ENCODE measurements around the gene ARHGAP26. TPM values are rescaled to one million over a fixed set of nuclear protein-coding genes. Genes with fewer than 3 reads are reported as not detected.
A peak's percentile ranks its signal among the peaks of the same experiment; 100 is the strongest.

Gene ARHGAP26
- total RNA-seq, 1 donor from 2014 or later = 42.1 TPM

DNA sequence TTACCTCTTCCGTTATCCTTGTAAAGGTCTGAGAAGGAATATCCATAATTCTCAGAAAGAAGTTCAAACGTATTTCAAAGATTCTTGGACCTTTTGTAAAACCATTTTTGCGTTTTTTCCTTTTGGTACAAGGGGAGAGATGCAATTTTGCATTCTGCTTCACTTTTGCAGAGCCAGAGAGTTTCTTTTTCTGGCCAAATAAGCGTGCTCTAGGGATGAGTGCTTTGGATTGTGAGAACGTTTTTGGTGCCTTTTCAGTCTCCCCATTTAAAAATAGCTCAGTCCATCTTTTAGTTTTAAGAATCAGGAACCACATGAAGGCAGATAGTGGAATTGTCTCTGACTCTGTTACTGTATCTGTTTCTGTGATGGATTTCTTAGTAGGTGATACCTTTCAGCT is 1.5 kb downstream of the ARHGAP26 start:
- TF ChIP-seq, protein P1, sequence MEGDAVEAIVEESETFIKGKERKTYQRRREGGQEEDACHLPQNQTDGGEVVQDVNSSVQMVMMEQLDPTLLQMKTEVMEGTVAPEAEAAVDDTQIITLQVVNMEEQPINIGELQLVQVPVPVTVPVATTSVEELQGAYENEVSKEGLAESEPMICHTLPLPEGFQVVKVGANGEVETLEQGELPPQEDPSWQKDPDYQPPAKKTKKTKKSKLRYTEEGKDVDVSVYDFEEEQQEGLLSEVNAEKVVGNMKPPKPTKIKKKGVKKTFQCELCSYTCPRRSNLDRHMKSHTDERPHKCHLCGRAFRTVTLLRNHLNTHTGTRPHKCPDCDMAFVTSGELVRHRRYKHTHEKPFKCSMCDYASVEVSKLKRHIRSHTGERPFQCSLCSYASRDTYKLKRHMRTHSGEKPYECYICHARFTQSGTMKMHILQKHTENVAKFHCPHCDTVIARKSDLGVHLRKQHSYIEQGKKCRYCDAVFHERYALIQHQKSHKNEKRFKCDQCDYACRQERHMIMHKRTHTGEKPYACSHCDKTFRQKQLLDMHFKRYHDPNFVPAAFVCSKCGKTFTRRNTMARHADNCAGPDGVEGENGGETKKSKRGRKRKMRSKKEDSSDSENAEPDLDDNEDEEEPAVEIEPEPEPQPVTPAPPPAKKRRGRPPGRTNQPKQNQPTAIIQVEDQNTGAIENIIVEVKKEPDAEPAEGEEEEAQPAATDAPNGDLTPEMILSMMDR (IDR thresholded peaks at IDR 0.05) = no peak
- no peaks in the 10 kb centered on the region for H3K9me3 ChIP-seq
- no peaks in the 10 kb centered on the region for H3K36me3 ChIP-seq
- no peaks in the 10 kb centered on the region for H3K27me3 ChIP-seq (ENCODE audit: low read depth)
- DNase-seq = no peak
- peaks cover 39% of the 10 kb centered on the region for H3K4me1 ChIP-seq
- no peak for ATAC-seq
- peak overlapping the region; percentile 85 for H3K27ac ChIP-seq
- intact Hi-C loops (cut with DNase I) = loop anchor here (10.0 kb wide), 1 partner anchor 93 kb away; no protein-coding TSS in a partner anchor
- H3K4me3 ChIP-seq = peak overlapping the region; percentile 89

DNA sequence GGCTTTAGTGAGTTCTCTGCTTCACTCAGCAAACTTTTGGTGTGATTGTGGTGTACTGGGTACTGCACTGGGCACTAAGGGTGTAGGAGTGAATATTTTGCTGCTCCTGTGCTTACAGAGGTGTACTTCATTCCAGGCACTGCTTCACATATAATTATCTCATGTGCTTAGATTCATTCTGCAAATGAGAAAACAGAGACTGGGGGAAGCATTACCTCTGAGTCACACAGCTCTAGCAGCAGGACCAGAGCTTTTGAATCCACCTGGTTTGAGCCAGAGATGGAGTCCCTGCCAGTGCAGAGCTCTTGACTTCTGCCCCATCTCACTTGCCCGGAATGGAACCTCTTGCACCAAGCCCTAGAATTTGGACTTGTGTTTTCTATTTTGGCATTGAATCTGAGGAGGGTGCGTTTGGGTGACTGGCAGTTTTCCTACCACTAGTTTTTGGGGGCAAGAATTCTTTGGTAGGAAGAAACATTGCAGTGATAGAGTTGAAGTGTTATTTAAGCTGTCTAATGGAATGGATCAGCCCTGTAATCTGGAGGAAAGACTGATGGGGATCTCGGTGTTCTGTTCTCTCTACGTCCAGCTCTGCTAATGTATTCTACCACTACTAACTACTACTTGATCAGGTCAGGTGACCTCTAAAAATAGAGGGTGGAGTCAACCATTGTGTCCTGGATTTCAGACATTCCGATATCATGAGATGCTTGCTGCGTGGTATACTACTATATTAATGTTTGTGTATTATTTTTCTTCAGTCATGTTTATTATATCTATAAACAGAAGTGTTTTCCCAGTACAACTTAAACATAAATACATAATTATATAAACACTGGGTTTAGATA is 2.5 kb downstream of the ARHGAP26 start:
- Histone ChIP-seq H3K4me1 (peaks cover 40% of the 10 kb centered on the region), H3K9me3 (no peaks in the 10 kb centered on the region), H3K36me3 (no peaks in the 10 kb centered on the region), H3K27ac (peak overlapping the region; percentile 85), H3K27me3 (ENCODE audit: low read depth) (no peaks in the 10 kb centered on the region), H3K4me3 (peak overlapping the region; percentile 89)
- intact Hi-C loops (cut with DNase I) = loop anchor here (10.0 kb wide), 1 partner anchor 92 kb away; no protein-coding TSS in a partner anchor
- DNase-seq = no peak
- ATAC-seq = no peak
- TF ChIP-seq, protein P1 (IDR thresholded peaks at IDR 0.05) = no peak

DNA sequence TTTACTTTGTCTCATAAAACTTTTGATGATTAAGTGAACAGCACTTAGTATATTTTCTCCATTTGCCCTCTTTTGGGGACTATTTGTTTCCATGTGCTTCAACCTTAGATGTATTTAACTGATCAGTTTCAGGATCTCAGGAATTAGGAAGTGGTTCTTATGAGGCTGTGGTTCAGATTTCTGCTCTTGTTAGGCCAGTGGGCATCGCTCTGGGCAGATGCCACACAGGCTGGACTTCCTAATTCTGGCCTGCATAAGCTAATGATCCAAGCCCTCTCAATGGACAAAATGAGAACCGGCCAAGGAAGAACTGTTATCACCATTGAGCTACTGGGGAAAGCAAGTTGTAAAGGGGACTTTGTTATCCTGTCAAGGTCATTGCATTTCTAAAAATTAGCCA is 6.9 kb downstream of the ARHGAP26 start:
- peak; percentile 40 to 58 for ATAC-seq

DNA sequence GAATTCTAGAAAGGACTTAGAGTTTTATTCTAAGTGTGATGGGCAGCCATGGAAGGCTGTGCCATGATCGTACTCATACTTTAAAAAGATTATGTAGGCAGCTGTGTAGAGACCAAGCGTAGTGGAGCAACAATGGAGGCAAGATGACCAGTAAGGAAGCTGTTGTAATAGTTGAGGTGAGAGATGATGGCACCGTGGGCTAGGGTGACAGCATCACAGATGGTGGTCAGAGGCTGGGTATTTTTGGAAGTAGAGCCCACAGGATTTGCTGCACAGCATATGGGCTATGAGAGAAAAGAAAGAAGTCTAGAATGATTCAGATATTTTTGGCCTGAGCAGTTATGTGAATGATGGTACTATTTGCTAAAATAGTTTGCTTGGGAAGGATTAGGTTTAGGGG is 7.7 kb downstream of the ARHGAP26 start:
- peaks cover 56% of the 10 kb centered on the region for H3K4me1 ChIP-seq
- DNase-seq = no peak
- intact Hi-C loops (cut with DNase I) = loop anchor here (10.0 kb wide), 1 partner anchor 87 kb away; no protein-coding TSS in a partner anchor
- H3K27me3 ChIP-seq (ENCODE audit: low read depth) = no peaks in the 10 kb centered on the region
- TF ChIP-seq, protein P1 (IDR thresholded peaks at IDR 0.05) = no peak
- no peak overlapping the region for H3K4me3 ChIP-seq
- no peaks in the 10 kb centered on the region for H3K9me3 ChIP-seq
- no peak overlapping the region for H3K27ac ChIP-seq
- peak in 1 of 2 donors; percentile 19 for ATAC-seq
- no peaks in the 10 kb centered on the region for H3K36me3 ChIP-seq

More for the DNA sequence above, 6.9 kb downstream of the ARHGAP26 start:
- DNase-seq = no peak
- Histone ChIP-seq H3K4me3 (no peak overlapping the region), H3K36me3 (no peaks in the 10 kb centered on the region), H3K27me3 (ENCODE audit: low read depth) (no peaks in the 10 kb centered on the region), H3K9me3 (no peaks in the 10 kb centered on the region), H3K27ac (no peak overlapping the region), H3K4me1 (peaks cover 59% of the 10 kb centered on the region)
- TF ChIP-seq, protein P1 (IDR thresholded peaks at IDR 0.05) = no peak
- intact Hi-C loops (cut with DNase I) = loop anchor here (10.0 kb wide), 1 partner anchor 88 kb away; no protein-coding TSS in a partner anchor

DNA sequence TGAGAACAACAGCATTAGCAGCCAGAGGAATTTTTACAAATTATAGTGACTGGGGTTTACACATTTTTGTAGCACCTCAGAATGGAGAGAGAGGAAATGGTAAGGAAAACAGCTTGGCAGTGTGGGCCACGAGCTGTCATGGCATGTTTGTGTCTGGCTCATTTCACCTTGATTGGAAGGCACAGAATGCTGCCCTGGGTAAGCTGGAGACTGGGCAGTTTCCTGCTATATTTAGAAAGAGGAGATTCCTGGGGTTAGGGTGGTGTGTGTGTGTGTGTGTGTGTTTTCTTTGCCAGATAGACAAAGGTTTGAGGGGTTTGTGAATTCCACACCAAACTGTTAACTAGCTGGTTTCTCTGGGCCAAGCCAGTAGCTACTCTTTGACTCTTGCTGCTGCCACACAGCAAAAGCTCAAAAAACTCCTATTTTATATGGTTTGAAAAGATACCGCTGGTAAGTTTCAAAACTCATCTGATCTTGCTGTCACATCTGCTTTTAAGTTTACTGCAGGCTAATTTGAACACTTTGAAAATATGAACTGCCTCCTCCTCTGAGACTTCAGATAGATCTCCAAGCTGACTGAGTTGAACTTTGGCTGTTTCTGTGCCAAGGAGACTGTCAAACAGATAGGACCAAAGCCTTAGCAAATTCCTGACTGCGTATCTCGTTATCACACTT is 9.1 kb downstream of the ARHGAP26 start:
- intact Hi-C loops (cut with DNase I) = loop anchor here (10.0 kb wide), 1 partner anchor 85 kb away; no protein-coding TSS in a partner anchor
- peaks cover 60% of the 10 kb centered on the region for H3K4me1 ChIP-seq
- TF ChIP-seq, protein P1 (IDR thresholded peaks at IDR 0.05) = no peak

More for the DNA sequence above, 9.1 kb downstream of the ARHGAP26 start:
- Histone ChIP-seq H3K4me3 (no peak overlapping the region), H3K9me3 (no peaks in the 10 kb centered on the region), H3K36me3 (no peaks in the 10 kb centered on the region), H3K27me3 (ENCODE audit: low read depth) (no peaks in the 10 kb centered on the region), H3K27ac (no peak overlapping the region)
- no peak for ATAC-seq
- DNase-seq = no peak
